NB4 (cell line): Measurements from ENCODE around the gene ACP5.

ENCODE experiments used
- CTCF ChIP-seq: IDR thresholded peaks from one replicate; pipeline ENCODE4 v1.5.1; 2012; ENCODE audit warnings: low read depth, low read length
- POLR2A ChIP-seq: IDR thresholded peaks from 2 replicates; pipeline ENCODE4 v1.6.1; 2011; ENCODE audit warnings: mild to moderate bottlenecking; ENCODE audit not compliant: insufficient read length; ENCODE audit errors: extremely low read depth

- peak; percentile 83 for TF ChIP-seq CTCF
- no peak for TF ChIP-seq POLR2A
Measured at GRCh38 chr19:11535792-11536595, 41.5 kb downstream of the ACP5 start.
